GM19238 (cell line): ENCODE measurements around the gene FRZB.

Source experiments
- DNase-seq: peaks from one replicate; pipeline ENCODE4 v3.0.0; 2011; ENCODE audit warnings: low spot score; ENCODE audit not compliant: insufficient read length

Gene FRZB

GRCh38 chr2:182804128-182804527 is 62.3 kb downstream of the FRZB start:
- no peak for DNase-seq

- DNase-seq: no peak
Measured at GRCh38 chr2:182798736-182799135, 67.7 kb downstream of the FRZB start.

GRCh38 chr2:182792441-182792840 is 74.0 kb downstream of the FRZB start:
- no peak for DNase-seq

- DNase-seq: no peak
Measured at GRCh38 chr2:182784777-182785176, 81.7 kb downstream of the FRZB start.

GRCh38 chr2:182784058-182784706 is 82.3 kb downstream of the FRZB start:
- DNase-seq: no peak
